ENCODE data around the gene TMEM51. TPM values are rescaled to one million over a fixed set of nuclear protein-coding genes. Genes with fewer than 3 reads are reported as not detected.

TMEM51 gene
- total RNA-seq, 1 experiment from 2014 or later = 10.4 TPM

DNA sequence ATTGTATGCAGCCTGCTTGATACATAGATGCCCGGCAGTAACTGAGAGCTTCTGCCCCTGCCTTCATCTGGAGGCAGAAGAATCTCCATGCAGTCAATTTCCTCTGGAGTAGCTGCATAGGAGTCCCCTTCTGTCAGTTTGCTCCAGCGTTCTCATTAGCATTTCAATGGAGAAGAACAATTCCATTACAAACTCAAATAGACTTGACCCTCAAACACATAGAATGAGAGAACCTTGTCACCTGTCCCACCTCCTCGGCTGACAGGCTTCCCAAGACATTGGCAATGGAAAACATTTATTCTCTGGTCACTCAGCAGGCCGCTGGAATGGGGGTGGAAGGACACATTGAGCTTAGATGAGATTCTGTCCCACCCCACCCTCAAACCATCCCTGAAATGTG is 45.6 kb upstream of the TMEM51 start:
- CTCF ChIA-PET = interaction anchor here (0.6 to 2.7 kb wide), 11 partner anchors 20 to 330 kb away, joined by 3 to 15 read pairs (median 4); no protein-coding TSS in a partner anchor
- H3K4me3 Mint-ChIP-seq = no peak overlapping the region; the same call in 1 of the 2 replicates
- peaks cover 26% of the 10 kb centered on the region for H3K4me1 Mint-ChIP-seq
- peak; percentile 11; the same call in 1 of the 2 replicates for ATAC-seq
- peak overlapping the region; percentile 13; the same call in 1 of the 2 replicates for H3K27ac Mint-ChIP-seq
- DNase-seq (ENCODE audit: low spot score) = no peak
- POLR2A ChIA-PET = interaction anchor here (0.5 kb wide), 1 partner anchor 106 kb away, joined by 3 read pairs; no protein-coding TSS in a partner anchor
- H3K36me3 Mint-ChIP-seq = no peaks in the 10 kb centered on the region
- no peak for TF ChIP-seq STAT6 (CRISPR knock-in tag; conservative IDR thresholded peaks at IDR 0.05; ENCODE audit: low read depth)
- no peak for TF ChIP-seq NR3C1 (CRISPR knock-in tag; conservative IDR thresholded peaks at IDR 0.05; ENCODE audit: low read depth)
- TF ChIP-seq, protein P1, sequence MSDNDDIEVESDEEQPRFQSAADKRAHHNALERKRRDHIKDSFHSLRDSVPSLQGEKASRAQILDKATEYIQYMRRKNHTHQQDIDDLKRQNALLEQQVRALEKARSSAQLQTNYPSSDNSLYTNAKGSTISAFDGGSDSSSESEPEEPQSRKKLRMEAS (CRISPR knock-in tag; IDR thresholded peaks at IDR 0.05) = 0 out of 2 replicates have a peak, but pooled peaks have one; percentile 13
- TF ChIP-seq ATF2 (CRISPR knock-in tag; IDR thresholded peaks at IDR 0.05; ENCODE audit: borderline replicate concordance, low read depth) = no peak
- no peak for TF ChIP-seq ZNF423 (CRISPR knock-in tag; IDR thresholded peaks at IDR 0.05)
- TF ChIP-seq ZNF396 (CRISPR knock-in tag; IDR thresholded peaks at IDR 0.05; ENCODE audit: borderline replicate concordance) = no peak
- peaks cover 4% of the 10 kb centered on the region; the same call in 1 of the 2 replicates for H3K27me3 Mint-ChIP-seq (ENCODE audit: low read depth)
- H3K9me3 Mint-ChIP-seq = no peaks in the 10 kb centered on the region

- Mint-ChIP-seq H3K27me3 (ENCODE audit: low read depth) (no peaks in the 10 kb centered on the region; the same call in 1 of the 2 replicates), H3K4me1 (peaks cover 26% of the 10 kb centered on the region), H3K9me3 (no peaks in the 10 kb centered on the region), H3K27ac (no peak overlapping the region), H3K4me3 (no peak overlapping the region), H3K36me3 (no peaks in the 10 kb centered on the region)
- DNase-seq (ENCODE audit: low spot score) = no peak
- ChIA-PET POLR2A (interaction anchor here (1.0 kb wide), 1 partner anchor 533 kb away, joined by 3 read pairs; no protein-coding TSS in a partner anchor), CTCF (interaction anchor here (0.7 to 2.5 kb wide), 18 partner anchors 10 to 351 kb away, joined by 3 to 25 read pairs (median 4); partner anchors contain the start of gene TMEM51)
- ATAC-seq = peak; percentile 18
- TF ChIP-seq, protein P2, sequence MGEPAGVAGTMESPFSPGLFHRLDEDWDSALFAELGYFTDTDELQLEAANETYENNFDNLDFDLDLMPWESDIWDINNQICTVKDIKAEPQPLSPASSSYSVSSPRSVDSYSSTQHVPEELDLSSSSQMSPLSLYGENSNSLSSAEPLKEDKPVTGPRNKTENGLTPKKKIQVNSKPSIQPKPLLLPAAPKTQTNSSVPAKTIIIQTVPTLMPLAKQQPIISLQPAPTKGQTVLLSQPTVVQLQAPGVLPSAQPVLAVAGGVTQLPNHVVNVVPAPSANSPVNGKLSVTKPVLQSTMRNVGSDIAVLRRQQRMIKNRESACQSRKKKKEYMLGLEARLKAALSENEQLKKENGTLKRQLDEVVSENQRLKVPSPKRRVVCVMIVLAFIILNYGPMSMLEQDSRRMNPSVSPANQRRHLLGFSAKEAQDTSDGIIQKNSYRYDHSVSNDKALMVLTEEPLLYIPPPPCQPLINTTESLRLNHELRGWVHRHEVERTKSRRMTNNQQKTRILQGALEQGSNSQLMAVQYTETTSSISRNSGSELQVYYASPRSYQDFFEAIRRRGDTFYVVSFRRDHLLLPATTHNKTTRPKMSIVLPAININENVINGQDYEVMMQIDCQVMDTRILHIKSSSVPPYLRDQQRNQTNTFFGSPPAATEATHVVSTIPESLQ (CRISPR knock-in tag; IDR thresholded peaks at IDR 0.05) = no peak
- TF ChIP-seq ZNF281 (CRISPR knock-in tag; IDR thresholded peaks at IDR 0.05) (no peak), CREM (CRISPR knock-in tag; IDR thresholded peaks at IDR 0.05) (no peak), NR1H2 (CRISPR knock-in tag; IDR thresholded peaks at IDR 0.05) (no peak), ZNF232 (CRISPR knock-in tag; IDR thresholded peaks at IDR 0.05) (no peak), NFATC4 (CRISPR knock-in tag; IDR thresholded peaks at IDR 0.05) (no peak), GABPB1 (CRISPR knock-in tag; IDR thresholded peaks at IDR 0.05) (no peak), AR (CRISPR knock-in tag; IDR thresholded peaks at IDR 0.05) (no peak), SOX15 (CRISPR knock-in tag; IDR thresholded peaks at IDR 0.05) (no peak)
- TF ChIP-seq, protein P3, sequence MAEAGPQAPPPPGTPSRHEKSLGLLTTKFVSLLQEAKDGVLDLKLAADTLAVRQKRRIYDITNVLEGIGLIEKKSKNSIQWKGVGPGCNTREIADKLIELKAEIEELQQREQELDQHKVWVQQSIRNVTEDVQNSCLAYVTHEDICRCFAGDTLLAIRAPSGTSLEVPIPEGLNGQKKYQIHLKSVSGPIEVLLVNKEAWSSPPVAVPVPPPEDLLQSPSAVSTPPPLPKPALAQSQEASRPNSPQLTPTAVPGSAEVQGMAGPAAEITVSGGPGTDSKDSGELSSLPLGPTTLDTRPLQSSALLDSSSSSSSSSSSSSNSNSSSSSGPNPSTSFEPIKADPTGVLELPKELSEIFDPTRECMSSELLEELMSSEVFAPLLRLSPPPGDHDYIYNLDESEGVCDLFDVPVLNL (CRISPR knock-in tag; IDR thresholded peaks at IDR 0.05; ENCODE audit: borderline replicate concordance, low read depth) = no peak
- TF ChIP-seq, protein P4, sequence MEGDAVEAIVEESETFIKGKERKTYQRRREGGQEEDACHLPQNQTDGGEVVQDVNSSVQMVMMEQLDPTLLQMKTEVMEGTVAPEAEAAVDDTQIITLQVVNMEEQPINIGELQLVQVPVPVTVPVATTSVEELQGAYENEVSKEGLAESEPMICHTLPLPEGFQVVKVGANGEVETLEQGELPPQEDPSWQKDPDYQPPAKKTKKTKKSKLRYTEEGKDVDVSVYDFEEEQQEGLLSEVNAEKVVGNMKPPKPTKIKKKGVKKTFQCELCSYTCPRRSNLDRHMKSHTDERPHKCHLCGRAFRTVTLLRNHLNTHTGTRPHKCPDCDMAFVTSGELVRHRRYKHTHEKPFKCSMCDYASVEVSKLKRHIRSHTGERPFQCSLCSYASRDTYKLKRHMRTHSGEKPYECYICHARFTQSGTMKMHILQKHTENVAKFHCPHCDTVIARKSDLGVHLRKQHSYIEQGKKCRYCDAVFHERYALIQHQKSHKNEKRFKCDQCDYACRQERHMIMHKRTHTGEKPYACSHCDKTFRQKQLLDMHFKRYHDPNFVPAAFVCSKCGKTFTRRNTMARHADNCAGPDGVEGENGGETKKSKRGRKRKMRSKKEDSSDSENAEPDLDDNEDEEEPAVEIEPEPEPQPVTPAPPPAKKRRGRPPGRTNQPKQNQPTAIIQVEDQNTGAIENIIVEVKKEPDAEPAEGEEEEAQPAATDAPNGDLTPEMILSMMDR (IDR thresholded peaks at IDR 0.05) = no peak
These were observed 43.2 kb upstream of the TMEM51 start for GRCh38 chr1:15110128-15110866.
